HepG2 (cell line): ENCODE results near the gene IARS2. TPM values are rescaled to one million over a fixed set of nuclear protein-coding genes. Genes with fewer than 3 reads are reported as not detected.

Experiments
- CENPBD1 ChIP-seq: sonication (generic); formaldehyde crosslinking; IDR thresholded peaks from 2 replicates; pipeline ENCODE4 v1.8.0; 2022; ENCODE audit warnings: missing genetic modification reagents, low read depth, mild to moderate bottlenecking, borderline replicate concordance
- CREB3 ChIP-seq: sonication (generic); formaldehyde crosslinking; IDR thresholded peaks from 2 replicates; pipeline ENCODE4 v1.5.0; 2020; ENCODE audit warnings: missing genetic modification reagents
- FOXC1 ChIP-seq: sonication (generic); formaldehyde crosslinking; IDR thresholded peaks from 2 replicates; pipeline ENCODE4 v1.8.0; 2022; ENCODE audit warnings: mild to moderate bottlenecking, missing genetic modification reagents, borderline replicate concordance
- MAF1 ChIP-seq: sonication (generic); formaldehyde crosslinking; IDR thresholded peaks from 2 replicates; pipeline ENCODE4 v1.5.0; 2020; ENCODE audit warnings: missing genetic modification reagents, borderline replicate concordance
- MXD4 ChIP-seq: IDR thresholded peaks from 2 replicates; pipeline ENCODE4 v1.6.1; 2016; ENCODE audit warnings: mild to moderate bottlenecking, missing biosample characterization, missing genetic modification reagents
- MXI1 ChIP-seq: IDR thresholded peaks from 3 replicates; pipeline ENCODE4 v1.6.1; 2012; ENCODE audit warnings: low read depth, low read length, inconsistent platforms, borderline replicate concordance
- NFE2L2 ChIP-seq: fragments of 150-350 bp; IDR thresholded peaks from 2 replicates; pipeline ENCODE4 v1.6.1; 2014; ENCODE audit warnings: low read length
- PATZ1 ChIP-seq: sonication (generic); formaldehyde crosslinking; IDR thresholded peaks from 2 replicates; pipeline ENCODE4 v1.4.0; 2020; ENCODE audit warnings: missing genetic modification reagents
- PAX8 ChIP-seq: sonication (generic); formaldehyde crosslinking; IDR thresholded peaks from 2 replicates; pipeline ENCODE4 v1.8.0; 2022; ENCODE audit warnings: mild to moderate bottlenecking, missing genetic modification reagents, borderline replicate concordance
- PITX1 ChIP-seq: sonication (generic); formaldehyde crosslinking; IDR thresholded peaks from 2 replicates; pipeline ENCODE4 v1.5.1; 2020; ENCODE audit warnings: mild to moderate bottlenecking, missing genetic modification reagents
- PRDM4 ChIP-seq: sonication (generic); formaldehyde crosslinking; IDR thresholded peaks from 2 replicates; pipeline ENCODE4 v1.9.0; 2021; ENCODE audit warnings: missing genetic modification reagents, borderline replicate concordance
- ZBTB37 ChIP-seq: sonication (generic); formaldehyde crosslinking; IDR thresholded peaks from 2 replicates; pipeline ENCODE4 v1.4.0; 2020; ENCODE audit warnings: mild to moderate bottlenecking, missing genetic modification reagents
- ZNF101 ChIP-seq: sonication (generic); formaldehyde crosslinking; IDR thresholded peaks from 2 replicates; pipeline ENCODE4 v1.4.0; 2020; ENCODE audit warnings: mild to moderate bottlenecking, low read depth, missing genetic modification reagents, borderline replicate concordance
- ZNF235 ChIP-seq: sonication (generic); formaldehyde crosslinking; IDR thresholded peaks from 2 replicates; pipeline ENCODE4 v1.8.1; 2023; ENCODE audit warnings: mild to moderate bottlenecking, missing genetic modification reagents, borderline replicate concordance
- ZNF672 ChIP-seq: sonication (generic); formaldehyde crosslinking; IDR thresholded peaks from 2 replicates; pipeline ENCODE4 v1.8.1; 2022; ENCODE audit warnings: missing genetic modification reagents
- ZNF710 ChIP-seq: sonication (generic); formaldehyde crosslinking; IDR thresholded peaks from 2 replicates; pipeline ENCODE4 v1.5.0; 2020; ENCODE audit warnings: mild to moderate bottlenecking, missing genetic modification reagents, borderline replicate concordance
- polyA plus RNA-seq, 8 experiments: library from polyadenylated mRNA; depleted of rRNA in 3 of 8; stranded (reverse) in 7 of 8; unstranded in 1 of 8; fragments of >200 nt; fragmentation: Illumina TruSeq in 4 of 8; extraction: Trizol in 4 of 8; gene quantifications; 2 replicates each; pipeline versions ENCODE4 v1.2.1 to v1.2.3, GENCODE V29; 2011 to 2016; ENCODE audit warnings: low read depth in 4 of 8, missing spikeins in 1 of 8, mixed read lengths in 1 of 8; ENCODE audit not compliant: insufficient read depth in 1 of 8
- total RNA-seq, 5 experiments: library from RNA; depleted of rRNA; stranded (reverse); fragments of >200 nt; fragmentation: Illumina TruSeq; extraction: Trizol; gene quantifications; 2 replicates each; pipeline ENCODE4 v1.2.3, GENCODE V29; 2016; ENCODE audit warnings: low read depth in 1 of 5

IARS2 gene
- total and polyA plus RNA-seq, 2 of the 13 experiments (the other 11 are each of a cell fraction or from before 2014, with no cell fraction given) = 28.6 to 122 TPM

- TF ChIP-seq PRDM4 (CRISPR knock-in tag) (no peak), MXI1 (peak; percentile 62; the same call in 1 of the 3 replicates), CREB3 (0 out of 2 replicates have a peak, but pooled peaks have one; percentile 28), PATZ1 (CRISPR knock-in tag) (peak; percentile 56), FOXC1 (CRISPR knock-in tag) (peak; percentile 62; the same call in 1 of the 2 replicates), ZNF235 (CRISPR knock-in tag) (0 out of 2 replicates have a peak, but pooled peaks have one; percentile 68), ZNF672 (CRISPR knock-in tag) (no peak), PAX8 (CRISPR knock-in tag) (0 out of 2 replicates have a peak, but pooled peaks have one; percentile 84), CENPBD1 (CRISPR knock-in tag) (no peak), MXD4 (CRISPR knock-in tag) (peak; percentile 90), PITX1 (CRISPR knock-in tag) (peak; percentile 56; the same call in 1 of the 2 replicates), ZNF101 (CRISPR knock-in tag) (no peak), NFE2L2 (no peak), ZNF710 (peak; percentile 4; the same call in 1 of the 2 replicates), ZBTB37 (no peak; the same call in 1 of the 2 replicates), MAF1 (no peak)
Observed at GRCh38 chr1:220094016-220094911, at the start of gene IARS2 (continued).
